HepG2 (cell line): ENCODE data around the gene CTNNAL1.

Experiments
- BORCS8-MEF2B ChIP-seq: sonication (generic); formaldehyde crosslinking; IDR thresholded peaks from 2 replicates; pipeline ENCODE4 v1.8.0; 2022; ENCODE audit warnings: mild to moderate bottlenecking, missing genetic modification reagents
- CBX1 ChIP-seq: IDR thresholded peaks from one replicate; pipeline ENCODE4 v1.6.1; 2016; ENCODE audit warnings: antibody characterized with exemption, low read depth
- CTCF ChIP-seq: sonication (generic); formaldehyde crosslinking; IDR thresholded peaks from 2 replicates; pipeline ENCODE4 v1.5.0; 2020; ENCODE audit warnings: mild to moderate bottlenecking, missing genetic modification reagents, moderate library complexity
- DNMT1 ChIP-seq: sonication (generic); formaldehyde crosslinking; IDR thresholded peaks from 2 replicates; pipeline ENCODE4 v1.5.1; 2020; ENCODE audit warnings: mild to moderate bottlenecking, missing genetic modification reagents
- E2F5 ChIP-seq: sonication (generic); formaldehyde crosslinking; conservative IDR thresholded peaks from 2 replicates; pipeline ENCODE4 v1.4.0; 2020; ENCODE audit warnings: missing genetic modification reagents
- EEA1 ChIP-seq: sonication (generic); formaldehyde crosslinking; IDR thresholded peaks from 2 replicates; pipeline ENCODE4 v1.5.1; 2020; ENCODE audit warnings: mild to moderate bottlenecking, missing genetic modification reagents, borderline replicate concordance
- EZH2 ChIP-seq: conservative IDR thresholded peaks from 2 replicates; pipeline ENCODE4 v1.6.1; 2012; ENCODE audit warnings: mild to moderate bottlenecking, low read depth, low read length, moderate library complexity
- GATAD2A ChIP-seq: IDR thresholded peaks from 2 replicates; pipeline ENCODE4 v1.6.1; 2016
- NR2F1 ChIP-seq, 2 experiments: fragments of 450-650 bp in 1 of 2; formaldehyde crosslinking in 1 of 2; IDR thresholded peaks; 2 replicates each; pipeline versions ENCODE4 v1.5.0 to v1.6.1; 2016 to 2020; ENCODE audit warnings: mild to moderate bottlenecking in 1 of 2, missing compliant biosample characterization in 1 of 2, missing genetic modification reagents in 1 of 2, moderate library complexity in 1 of 2
- POLR2AphosphoS5 ChIP-seq: IDR thresholded peaks from 2 replicates; pipeline ENCODE4 v1.6.1; 2012; ENCODE audit warnings: low read depth, low read length
- REST ChIP-seq, 2 experiments: IDR thresholded peaks; 2 replicates each; pipeline ENCODE4 v1.6.1; 2011 to 2012; ENCODE audit warnings: low read length in 2 of 2, borderline replicate concordance in 1 of 2, low read depth in 1 of 2, mild to moderate bottlenecking in 1 of 2, moderate library complexity in 1 of 2
- TCF12 ChIP-seq, 2 experiments: fragments of 450-650 bp in 1 of 2; sonication (generic) in 1 of 2; formaldehyde crosslinking in 1 of 2; IDR thresholded peaks; 2 replicates each; pipeline versions ENCODE4 v1.6.1 to v1.8.0; 2017 to 2022; ENCODE audit warnings: antibody characterized with exemption in 1 of 2, mild to moderate bottlenecking in 1 of 2, missing genetic modification reagents in 1 of 2, moderate library complexity in 1 of 2

- TF ChIP-seq CTCF (CRISPR knock-in tag) (no peak), REST (IDR thresholded peaks at IDR 0.05; ENCODE audit: borderline replicate concordance in 1 of 2, low read depth in 1 of 2, low read length in 2 of 2) (no peak), GATAD2A (CRISPR knock-in tag) (no peak), POLR2AphosphoS5 (no peak), E2F5 (CRISPR knock-in tag) (no peak), EEA1 (no peak), EZH2 (no peak), NR2F1 (CRISPR knock-in tag; IDR thresholded peaks at IDR 0.05) (no peak), DNMT1 (no peak), TCF12 (IDR thresholded peaks at IDR 0.05) (no peak), TCF12 (CRISPR knock-in tag; IDR thresholded peaks at IDR 0.05) (no peak), CBX1 (no peak), BORCS8-MEF2B (no peak)
These were observed 101.5 kb downstream of the CTNNAL1 start for GRCh38 chr9:108911820-108912219.
